Motor neuron (in vitro differentiated cells): ENCODE results near the gene FYTTD1. TPM values are rescaled to one million over a fixed set of nuclear protein-coding genes. Genes with fewer than 3 reads are reported as not detected.
"Not testable (repeated sequence)": the region's sequence is repeated elsewhere in the genome, so short reads cannot be mapped to it uniquely, and the experiment has no call there.

Source experiments
- ATAC-seq, 8 experiments: fragments of 200-7000 bp; cut with Tn5 transposase; replicated peaks in 6 of 8; 2 replicates each; pipeline ENCODE4 v1.8.0; 2021; ENCODE audit warnings: mild to moderate bottlenecking in 8 of 8, moderate library complexity in 8 of 8
- H3K27ac ChIP-seq, 2 donors: fragments of 250-450 bp; sonication (Bioruptor Pico); 2 replicates each; pipeline ENCODE4 v1.9.0; 2021; ENCODE audit warnings: antibody characterized with exemption in 2 of 2, mild to moderate bottlenecking in 2 of 2, moderate library complexity in 1 of 2
- H3K4me1 ChIP-seq, 2 donors: fragments of 250-450 bp; sonication (Bioruptor Pico); replicated peaks in 1 of 2; 2 replicates each; pipeline ENCODE4 v1.6.1; 2021; ENCODE audit warnings: antibody characterized with exemption in 2 of 2, mild to moderate bottlenecking in 2 of 2, moderate library complexity in 1 of 2
- H3K4me3 ChIP-seq, 5 donors: fragments of 250-450 bp; sonication (Bioruptor Pico); 2 replicates each; pipeline ENCODE4 v1.9.0; 2021; ENCODE audit warnings: antibody characterized with exemption in 5 of 5, mild to moderate bottlenecking in 5 of 5, moderate library complexity in 4 of 5
- WGBS, 10 experiments: fragments of 450-650 bp; shearing (Covaris generic); methylation state at CpG; one replicate each; pipeline ENCODE4 v1.0.0; 2022; 5-methylcytosine and 5-hydroxymethylcytosine counted together
- in situ Hi-C, 9 experiments: fragments of 400-800 bp; cut with MboI; loops; one replicate each; pipeline ENCODE4 v1.15.0; 2021; ENCODE audit warnings: low sequenced_read_pairs in 9 of 9, low pct_unique_long_range_greater_than_20kb in 2 of 9; ENCODE audit not compliant: unreplicated experiment in 9 of 9
- total RNA-seq, 8 experiments: library from RNA; unstranded; fragments of 300-600 nt; gene quantifications; 2 replicates each; pipeline versions ENCODE4 v1.2.3 to v1.2.4, GENCODE V29; 2022

The FYTTD1 gene, protein sequence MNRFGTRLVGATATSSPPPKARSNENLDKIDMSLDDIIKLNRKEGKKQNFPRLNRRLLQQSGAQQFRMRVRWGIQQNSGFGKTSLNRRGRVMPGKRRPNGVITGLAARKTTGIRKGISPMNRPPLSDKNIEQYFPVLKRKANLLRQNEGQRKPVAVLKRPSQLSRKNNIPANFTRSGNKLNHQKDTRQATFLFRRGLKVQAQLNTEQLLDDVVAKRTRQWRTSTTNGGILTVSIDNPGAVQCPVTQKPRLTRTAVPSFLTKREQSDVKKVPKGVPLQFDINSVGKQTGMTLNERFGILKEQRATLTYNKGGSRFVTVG
- 10 to 100 TPM; 26.7 to 65.0 (median 33.3) TPM for total RNA-seq

DNA sequence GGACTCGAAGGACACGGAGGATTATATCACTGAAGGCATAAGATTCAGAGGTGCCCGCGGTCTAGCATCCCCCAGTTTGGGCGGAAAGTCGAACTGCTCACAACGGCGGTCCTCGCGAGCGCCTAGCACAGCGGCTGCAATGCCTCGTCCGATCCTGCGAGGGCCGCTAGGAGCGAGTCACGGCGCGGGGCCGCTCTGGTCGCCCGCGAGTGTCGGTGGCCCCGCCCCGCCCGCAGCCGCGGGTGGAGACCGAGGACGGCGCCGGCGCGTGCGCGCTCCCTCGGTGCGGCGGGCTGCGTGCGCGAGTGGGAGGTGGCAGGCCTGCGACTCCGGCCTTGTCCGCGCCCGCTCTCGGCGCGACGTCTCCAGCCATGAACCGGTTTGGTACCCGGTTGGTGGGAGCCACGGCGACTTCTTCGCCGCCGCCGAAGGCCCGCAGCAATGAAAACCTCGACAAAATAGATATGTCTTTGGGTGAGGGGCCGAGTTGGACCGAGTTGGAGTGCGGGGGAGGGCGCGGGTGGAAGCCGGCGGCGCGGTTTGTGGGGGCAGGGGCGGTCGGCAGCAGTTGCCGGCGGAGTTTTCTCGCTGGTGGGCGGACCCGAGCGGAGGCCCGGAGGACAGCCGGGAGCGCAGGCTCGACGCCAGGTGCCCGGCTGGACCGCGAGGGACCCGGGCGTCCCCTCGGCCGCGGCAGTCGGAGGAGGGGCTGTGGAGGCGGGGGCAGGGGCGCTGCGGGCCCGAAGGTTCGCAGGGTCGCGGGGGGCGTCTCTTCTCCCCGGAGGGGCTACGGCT lies at the start of gene FYTTD1:
FYTTD1 (plus strand) TSS at position 283 of the 795 bp plus-strand sequence; CDS start at position 372, 89 bp downstream.
- WGBS, 10 experiments, result 0 to 4% (median 1%) methylated on average over 3 to 30 of the region's 104 CpGs; no CpG with 5 or more reads in 5 of the 10 experiments
- peak; percentile 80 to 95 (median 94) for ATAC-seq
- Histone ChIP-seq H3K27ac (peak within 1 kb of the TSS; percentile 78 to 87), H3K4me3 (peak within 1 kb of the TSS; percentile 62 to 77 (median 68)), H3K4me1 (peaks cover 5 to 13% of the 10 kb centered on the region in 2 donors)
- in situ Hi-C loops, result no loop called here

DNA sequence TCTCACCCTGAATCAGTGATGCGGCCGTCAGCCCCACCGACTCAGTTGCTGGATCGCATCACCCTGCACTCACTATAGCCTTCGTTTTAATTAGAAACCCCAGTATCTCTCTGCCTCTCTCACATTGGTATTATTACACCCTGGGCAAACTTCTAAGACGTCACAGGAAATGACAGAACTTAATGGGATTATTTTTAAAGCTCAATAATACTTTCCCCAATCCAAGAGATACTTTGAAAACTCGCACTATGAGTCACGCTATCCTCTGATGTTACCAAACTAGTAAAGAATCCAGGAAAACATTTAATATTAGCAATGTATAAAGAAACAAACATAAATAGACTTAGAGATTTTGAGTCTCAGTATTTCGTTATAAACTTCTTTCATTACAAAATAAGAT lies 49.6 kb upstream of the FYTTD1 start:
- no peaks in the 10 kb centered on the region for H3K4me1 ChIP-seq
- in situ Hi-C loops, result no loop called here
- no peak overlapping the region for H3K27ac ChIP-seq
- WGBS, 10 experiments, result 40 to 100% (median 90%) methylated on average over 1 to 9 of the region's 9 CpGs; no CpG with 5 or more reads in 1 of the 10 experiments
- H3K4me3 ChIP-seq, result no peak overlapping the region
- no peak for ATAC-seq

DNA sequence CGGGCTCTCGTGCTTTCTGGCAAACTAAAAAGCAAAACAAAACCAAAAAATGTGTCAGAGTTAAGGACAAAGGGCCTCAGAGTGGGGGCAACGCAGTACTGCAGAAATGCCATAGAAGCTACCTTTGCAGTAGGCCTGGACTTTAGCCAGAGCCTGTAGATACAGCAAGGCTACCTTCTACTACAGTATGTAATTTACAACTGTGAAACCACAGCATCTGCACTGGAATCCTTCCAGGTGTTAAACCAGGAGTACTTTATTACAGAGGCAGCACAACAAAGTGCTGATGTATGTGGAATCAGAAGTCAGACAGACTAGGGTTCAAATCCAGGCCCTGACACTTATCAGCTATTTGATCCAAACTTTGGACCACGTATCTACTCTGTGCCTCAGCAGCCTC lies 47.8 kb upstream of the FYTTD1 start:
- H3K4me1 ChIP-seq, result no peaks in the 10 kb centered on the region
- no peak overlapping the region for H3K4me3 ChIP-seq
- in situ Hi-C loops, result no loop called here
- ATAC-seq, result no peak
- no peak overlapping the region for H3K27ac ChIP-seq
- 80 to 100% (median 95%) methylated on average over 1 to 4 of the region's 4 CpGs; no CpG with 5 or more reads in 3 of the 10 experiments for WGBS, 10 experiments

DNA sequence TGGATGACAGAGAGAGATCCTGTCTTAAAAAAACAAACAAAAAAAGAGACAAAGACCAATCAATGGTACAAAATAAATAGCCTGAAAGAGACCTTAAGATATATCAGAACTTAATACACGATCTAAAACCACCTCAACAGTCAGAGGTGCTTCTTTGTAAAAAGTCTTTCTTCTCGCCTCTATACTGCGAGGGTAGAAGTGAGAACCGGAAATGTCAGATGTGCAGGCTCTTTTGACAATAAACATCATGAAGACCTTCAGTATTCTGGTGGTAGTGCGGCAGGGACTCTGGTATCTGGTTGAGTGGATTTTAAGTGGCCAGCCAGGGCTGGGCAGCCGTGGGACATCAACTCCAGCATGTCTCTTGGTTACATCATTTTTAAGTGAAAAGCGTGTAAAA lies 43.0 kb upstream of the FYTTD1 start:
- in situ Hi-C loops, result no loop called here
- ATAC-seq, result no peak
- no peak overlapping the region for H3K4me3 ChIP-seq
- H3K27ac ChIP-seq, result no peak overlapping the region
- WGBS, 10 experiments, result 92 to 100% (median 98%) methylated on average over 1 to 6 of the region's 7 CpGs; no CpG with 5 or more reads in 3 of the 10 experiments
- H3K4me1 ChIP-seq, result peaks cover 0 to 3% of the 10 kb centered on the region in 2 donors

DNA sequence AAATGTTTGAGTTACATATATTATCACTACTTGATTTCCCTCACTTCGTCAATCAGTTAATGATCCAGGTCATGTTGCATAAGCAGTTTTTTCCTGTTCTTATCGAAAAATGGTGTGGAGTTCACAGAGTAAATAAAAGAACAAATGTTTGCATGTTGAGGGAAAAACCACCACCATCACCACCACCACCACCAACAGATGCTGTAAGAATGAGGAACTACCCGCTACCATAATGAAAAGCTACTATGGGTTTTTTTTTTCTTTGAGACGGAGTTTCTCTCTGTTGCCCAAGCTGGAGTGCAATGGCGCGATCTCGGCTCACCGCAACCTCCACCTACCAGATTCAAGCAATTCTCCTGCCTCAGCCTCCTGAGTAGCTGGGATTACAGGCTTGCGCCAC lies 40.5 kb upstream of the FYTTD1 start:
- ATAC-seq, result no peak
- Histone ChIP-seq H3K4me1 (peaks cover 12 to 14% of the 10 kb centered on the region in 2 donors), H3K4me3 (no peak overlapping the region), H3K27ac (no peak overlapping the region)
- WGBS, 10 experiments, result 80 to 100% (median 93%) methylated on average over 1 to 8 of the region's 9 CpGs
- in situ Hi-C loops, result no loop called here

DNA sequence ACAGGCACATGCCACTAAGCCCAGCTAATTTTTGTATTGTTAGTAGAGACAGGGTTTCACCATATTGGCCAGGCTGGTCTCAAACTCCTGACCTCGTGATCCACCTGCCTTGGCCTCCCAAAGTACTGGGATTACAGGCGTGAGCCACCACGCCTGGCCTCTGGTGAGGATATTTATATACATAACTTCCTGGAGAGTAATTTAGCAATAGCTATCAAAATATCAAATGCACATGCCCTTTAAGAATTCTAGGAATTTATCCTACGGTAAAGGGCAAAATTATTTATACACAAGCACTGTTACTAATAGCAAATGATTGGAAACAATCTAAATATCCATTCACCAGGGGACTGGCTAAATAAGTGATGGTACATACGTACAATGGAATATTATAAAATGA lies 38.7 kb upstream of the FYTTD1 start:
- in situ Hi-C loops, ATAC-seq, H3K27ac ChIP-seq, H3K4me3 ChIP-seq: not testable (repeated sequence)
- WGBS, 10 experiments, result 53 to 100% (median 90%) methylated on average over 1 to 4 of the region's 5 CpGs; no CpG with 5 or more reads in 2 of the 10 experiments
- peaks cover 12 to 14% of the 10 kb centered on the region in 2 donors for H3K4me1 ChIP-seq

DNA sequence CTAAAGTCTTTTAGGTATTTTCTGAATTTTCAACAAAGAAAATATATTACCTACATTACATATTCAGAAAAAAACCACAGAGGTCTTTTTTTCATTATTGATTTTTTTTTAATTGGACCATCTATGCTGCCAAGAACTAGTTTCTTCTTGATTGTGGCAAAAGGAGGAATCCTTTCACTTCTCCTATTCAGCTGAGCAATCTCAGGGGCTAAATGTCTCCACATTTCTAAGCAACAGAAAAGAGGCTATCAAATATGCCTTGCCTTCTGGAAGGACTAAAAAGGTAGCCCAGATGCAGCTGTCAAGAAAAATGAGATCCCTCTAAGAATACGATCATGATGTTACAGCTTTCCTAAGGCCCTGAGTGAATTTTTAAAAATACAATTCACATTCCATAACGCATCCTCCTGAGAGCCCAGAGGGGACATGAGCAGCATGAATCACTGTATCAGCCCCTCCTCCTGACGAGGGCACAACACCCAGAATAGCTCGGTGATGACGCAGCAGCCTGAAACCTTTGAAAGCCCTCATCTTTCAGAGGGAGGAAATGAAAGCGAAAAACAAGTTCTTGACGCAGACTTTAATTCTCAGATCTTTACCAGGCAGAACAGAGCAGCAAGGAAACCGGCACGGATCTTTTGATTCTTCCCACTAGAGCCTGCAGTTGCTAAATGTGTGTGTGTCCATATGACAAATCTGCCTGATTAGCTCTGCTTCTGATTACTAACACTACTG lies 37.5 kb upstream of the FYTTD1 start:
- in situ Hi-C loops, result no loop called here
- peak overlapping the region; percentile 20 to 29 (median 26) for H3K4me3 ChIP-seq
- peak overlapping the region; percentile 73 to 82 for H3K27ac ChIP-seq
- WGBS, 10 experiments, result 0 to 5% (median 0%) methylated on average over 1 to 9 of the region's 9 CpGs; no CpG with 5 or more reads in 1 of the 10 experiments
- peak; percentile 99 to 100 (median 100) for ATAC-seq
- H3K4me1 ChIP-seq, result peaks cover 12 to 14% of the 10 kb centered on the region in 2 donors

DNA sequence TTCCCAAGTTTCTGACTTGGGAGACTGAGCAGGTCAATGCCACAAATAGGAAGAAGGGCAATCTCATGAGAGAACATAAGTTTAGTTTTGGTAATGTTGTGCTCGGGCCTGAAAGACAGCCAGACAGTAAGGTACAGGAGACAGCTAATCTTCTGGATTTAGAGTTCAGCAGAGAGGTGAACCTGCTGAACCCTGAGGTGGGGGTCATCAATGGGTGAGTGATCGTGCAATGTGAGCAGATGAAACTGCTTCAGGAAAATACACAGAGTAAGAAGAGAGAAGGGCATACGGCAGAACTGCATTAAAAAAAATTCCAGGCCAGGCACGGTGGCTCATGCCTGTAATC lies 36.2 kb upstream of the FYTTD1 start:
- ATAC-seq, result no peak
- in situ Hi-C loops, result no loop called here
- H3K27ac ChIP-seq, result peak overlapping the region in 1 of 2 donors; percentile 73

DNA sequence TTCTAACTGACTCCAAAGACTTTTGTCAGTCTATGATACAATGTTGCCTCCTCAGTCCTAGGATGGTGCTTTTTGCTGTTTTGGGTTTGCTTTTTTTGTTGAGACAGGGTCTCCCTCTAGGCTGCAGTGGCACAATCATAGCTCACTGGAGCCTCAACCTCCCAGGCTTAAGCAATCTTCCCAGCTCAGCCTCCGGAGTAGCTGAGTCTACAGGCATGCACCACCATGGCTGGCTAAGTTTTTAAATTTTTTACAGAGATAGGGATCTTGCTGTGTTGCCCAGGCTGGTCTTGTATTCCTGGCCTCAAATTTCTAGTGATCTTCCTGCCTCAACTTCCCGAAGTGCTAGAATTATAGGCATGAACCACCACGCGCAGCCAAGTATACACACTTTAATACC lies 35.4 kb upstream of the FYTTD1 start:
- no peak for ATAC-seq
- 74 to 97% (median 90%) methylated on average over 3 to 4 of the region's 4 CpGs; no CpG with 5 or more reads in 3 of the 10 experiments for WGBS, 10 experiments
- no peak overlapping the region for H3K27ac ChIP-seq

More for the DNA sequence above, 36.2 kb upstream of the FYTTD1 start:
- 80 to 100% (median 93%) methylated on average over 1 to 4 of the region's 4 CpGs; no CpG with 5 or more reads in 3 of the 10 experiments for WGBS, 10 experiments
- Histone ChIP-seq H3K4me3 (no peak overlapping the region), H3K4me1 (peaks cover 12 to 14% of the 10 kb centered on the region in 2 donors)

DNA sequence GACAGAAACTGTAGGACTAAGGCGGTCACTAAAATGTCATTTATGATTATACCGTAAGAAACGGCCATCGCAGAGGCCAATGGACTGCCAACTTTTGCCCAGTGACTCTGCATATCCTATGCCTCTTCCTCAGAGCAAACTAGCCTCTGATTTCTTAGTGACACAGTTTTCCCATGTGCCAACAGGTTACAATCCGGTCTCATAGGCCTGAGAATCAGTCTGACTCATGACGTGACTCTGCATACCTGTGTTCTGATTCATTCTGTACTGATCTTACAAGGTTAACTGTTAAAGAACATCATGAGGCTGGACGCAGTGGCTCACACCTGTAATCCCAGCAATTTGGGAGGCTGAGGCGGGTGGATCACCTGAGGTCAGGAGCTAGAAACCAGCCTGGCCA lies 30.8 kb upstream of the FYTTD1 start:
- Histone ChIP-seq H3K4me1 (peaks cover 0 to under 1% of the 10 kb centered on the region in 2 donors), H3K27ac (no peak overlapping the region), H3K4me3 (no peak overlapping the region)
- no peak for ATAC-seq
- 75 to 100% (median 89%) methylated on average over 1 to 7 of the region's 8 CpGs; no CpG with 5 or more reads in 2 of the 10 experiments for WGBS, 10 experiments
- in situ Hi-C loops, result no loop called here

More for the DNA sequence above, 35.4 kb upstream of the FYTTD1 start:
- in situ Hi-C loops, result no loop called here
- Histone ChIP-seq H3K4me1 (peaks cover 12 to 14% of the 10 kb centered on the region in 2 donors), H3K4me3 (no peak overlapping the region)

DNA sequence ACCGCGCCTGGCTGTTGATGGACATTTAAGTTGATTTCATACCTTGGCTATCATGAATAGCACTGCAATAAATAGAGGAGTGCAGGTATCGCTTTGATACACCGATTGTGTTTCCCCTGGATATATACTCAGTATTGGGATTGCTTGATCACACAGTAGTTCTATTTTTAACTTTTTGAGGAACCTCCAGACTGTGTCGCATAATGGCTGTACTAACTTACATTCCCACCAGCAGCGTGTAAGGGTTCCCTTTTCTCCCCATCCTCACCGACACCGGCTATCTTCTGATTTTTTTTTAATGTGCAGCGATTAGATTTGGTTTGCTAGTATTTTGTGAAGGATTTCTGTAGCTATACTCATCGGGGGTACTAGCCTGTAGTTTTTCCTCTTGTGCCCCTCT lies 29.0 kb upstream of the FYTTD1 start:
- no peak overlapping the region for H3K4me3 ChIP-seq
- WGBS, 10 experiments, result 81 to 100% (median 97%) methylated on average over 1 to 10 of the region's 10 CpGs; no CpG with 5 or more reads in 1 of the 10 experiments
- in situ Hi-C loops, result no loop called here
- H3K4me1 ChIP-seq, result no peaks in the 10 kb centered on the region
- H3K27ac ChIP-seq, result no peak overlapping the region
- no peak for ATAC-seq

DNA sequence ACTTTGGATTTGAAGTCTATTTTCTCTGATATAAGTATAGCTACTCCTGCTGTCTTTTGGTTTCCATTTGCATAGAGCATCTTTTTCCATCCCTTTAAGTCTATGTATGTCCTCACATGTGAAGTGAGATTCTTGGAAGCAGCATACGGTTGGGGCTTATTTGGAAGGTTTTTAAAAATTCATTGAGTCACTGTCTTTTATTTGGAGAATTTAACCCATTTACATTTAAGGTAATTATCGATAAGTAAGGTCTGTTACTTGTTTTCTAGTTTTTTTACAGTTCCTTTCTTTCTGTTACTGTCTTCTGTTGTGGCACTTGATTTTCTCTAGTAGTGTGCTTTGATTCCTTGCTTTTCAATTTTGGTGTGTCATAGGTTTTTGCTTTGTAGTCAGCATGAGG lies 26.9 kb upstream of the FYTTD1 start:
- no peak overlapping the region for H3K27ac ChIP-seq
- no peaks in the 10 kb centered on the region for H3K4me1 ChIP-seq
- in situ Hi-C loops, result no loop called here
- H3K4me3 ChIP-seq, result no peak overlapping the region
- ATAC-seq, result no peak
- WGBS, 10 experiments, result 93 to 100% (median 100%) methylated on average over 1 to 2 of the region's 2 CpGs; no CpG with 5 or more reads in 1 of the 10 experiments
